HepG2 (cell line): Measurements from ENCODE around the gene ST3GAL4. TPM values are rescaled to one million over a fixed set of nuclear protein-coding genes. Genes with fewer than 3 reads are reported as not detected.

Experiments
- ATAC-seq: fragments of 200-7000 bp; cut with Tn5 transposase; 3 replicates; pipeline ENCODE4 v1.9.1; 2020; ENCODE audit warnings: mild to moderate bottlenecking, moderate library complexity
- BruUV-seq: library from RNA; stranded (reverse); fragments of 400-500 nt; replicated peaks from 2 replicates; lab custom pipeline; 2021; lab: Mats Ljungman, UMichigan
- CTCF ChIA-PET: fragments of 300-600 bp; formaldehyde crosslinking; extraction: SDS; loops from one replicate; lab custom pipeline; 2021; ENCODE audit warnings: low total read pairs, inconsistent platforms, low intra/inter-chr PET ratio; lab: Yijun Ruan, JAX
- POLR2A ChIA-PET: fragments of 350-600 bp; sonication (Branson Sonifier 250); formaldehyde crosslinking; loops from one replicate; lab custom pipeline; 2020; ENCODE audit warnings: antibody characterized with exemption, inconsistent platforms; lab: Yijun Ruan, JAX
- DNase-seq: peaks from one replicate; pipeline ENCODE4 v3.0.0-alpha.2; 2015; ENCODE audit warnings: low spot score
- FAIRE-seq: peaks from 3 replicates; lab custom pipeline; 2011; peaks lifted over from hg19 to GRCh38; lab: Jason Lieb, UNC
- H2AFZ ChIP-seq: one replicate; pipeline ENCODE4 v1.6.1; 2011; ENCODE audit warnings: low read length, inconsistent platforms
- H3K27ac ChIP-seq: fragments of 300-600 bp; 3 replicates; pipeline ENCODE4 v1.8.0; 2011; ENCODE audit warnings: mixed run types, mild to moderate bottlenecking, mixed read lengths, low read length, inconsistent platforms; ENCODE audit not compliant: insufficient read depth; ENCODE audit errors: extremely low read length
- H3K27me3 ChIP-seq, 2 experiments: fragments of 200-600 bp in 1 of 2; 2 replicates in 1 of 2; 3 replicates in 1 of 2; pipeline versions ENCODE4 v1.6.0 to v1.8.0; 2011; ENCODE audit warnings: low read length in 2 of 2, mild to moderate bottlenecking in 2 of 2, moderate library complexity in 2 of 2, inconsistent platforms in 1 of 2; ENCODE audit not compliant: insufficient read depth in 2 of 2, control insufficient read depth in 1 of 2
- H3K36me3 ChIP-seq, 2 experiments: fragments of 200-600 bp in 1 of 2; replicated peaks in 1 of 2; 2 replicates in 1 of 2; 3 replicates in 1 of 2; pipeline versions ENCODE4 v1.5.1 to v1.8.0; 2011; ENCODE audit warnings: low read length in 2 of 2, inconsistent platforms in 1 of 2; ENCODE audit not compliant: insufficient read depth in 2 of 2, control insufficient read depth in 1 of 2
- H3K4me1 ChIP-seq: 2 replicates; pipeline ENCODE4 v1.5.1; 2012; ENCODE audit warnings: low read length, inconsistent platforms; ENCODE audit not compliant: insufficient read depth
- H3K4me2 ChIP-seq: 2 replicates; pipeline ENCODE4 v1.6.0; 2011; ENCODE audit warnings: low read depth, low read length, inconsistent platforms
- H3K4me3 ChIP-seq, 3 experiments: fragments of 200-600 bp in 1 of 3; sonication (generic), shearing (Covaris generic) in 1 of 3; replicated peaks in 1 of 3; 2 replicates each; pipeline ENCODE4 v1.5.1; 2011 to 2016; ENCODE audit warnings: low read length in 3 of 3, inconsistent platforms in 2 of 3, low read depth in 2 of 3, mild to moderate bottlenecking in 2 of 3, control low read depth in 1 of 3, mixed read lengths in 1 of 3; ENCODE audit not compliant: insufficient read depth in 1 of 3
- H3K79me2 ChIP-seq: one replicate; pipeline ENCODE4 v1.6.1; 2011; ENCODE audit warnings: low read length, inconsistent platforms; ENCODE audit not compliant: insufficient read depth
- H3K9ac ChIP-seq: 2 replicates; pipeline ENCODE4 v1.6.0; 2011; ENCODE audit warnings: mild to moderate bottlenecking, low read depth, low read length, inconsistent platforms; ENCODE audit not compliant: insufficient read depth
- H3K9me3 ChIP-seq: 2 replicates; pipeline ENCODE4 v1.5.1; 2012; ENCODE audit warnings: mild to moderate bottlenecking, low read length
- H4K20me1 ChIP-seq: 2 replicates; pipeline ENCODE4 v1.6.0; 2011; ENCODE audit warnings: inconsistent platforms, mild to moderate bottlenecking, low read length, moderate library complexity; ENCODE audit not compliant: insufficient read depth
- GATAD1 ChIP-seq: IDR thresholded peaks from 2 replicates; pipeline ENCODE4 v1.6.1; 2016; ENCODE audit warnings: missing genetic modification reagents, missing compliant biosample characterization
- KLF16 ChIP-seq, 2 experiments: sonication (generic) in 1 of 2; formaldehyde crosslinking in 1 of 2; IDR thresholded peaks; 2 replicates each; pipeline versions ENCODE4 v1.6.1 to v1.8.0; 2016 to 2023; ENCODE audit warnings: missing genetic modification reagents in 2 of 2, missing compliant biosample characterization in 1 of 2
- NFATC3 ChIP-seq: sonication (generic); formaldehyde crosslinking; IDR thresholded peaks from 2 replicates; pipeline ENCODE4 v1.5.1; 2020; ENCODE audit warnings: mild to moderate bottlenecking, missing genetic modification reagents
- NONO ChIP-seq, 2 experiments: fragments of 450-650 bp in 1 of 2; sonication (generic) in 1 of 2; formaldehyde crosslinking in 1 of 2; IDR thresholded peaks in 1 of 2; conservative IDR thresholded peaks in 1 of 2; 2 replicates each; pipeline versions ENCODE4 v1.6.1 to v1.8.0; 2017 to 2022; ENCODE audit warnings: mild to moderate bottlenecking in 1 of 2, missing genetic modification reagents in 1 of 2, moderate library complexity in 1 of 2
- POGZ ChIP-seq: sonication (generic); formaldehyde crosslinking; IDR thresholded peaks from 2 replicates; pipeline ENCODE4 v1.4.0; 2020; ENCODE audit warnings: mild to moderate bottlenecking, missing genetic modification reagents
- THYN1 ChIP-seq: sonication (generic); formaldehyde crosslinking; IDR thresholded peaks from 2 replicates; pipeline ENCODE4 v1.8.1; 2023; ENCODE audit warnings: low read depth, mild to moderate bottlenecking, moderate library complexity, missing genetic modification reagents, borderline replicate concordance
- TSC22D2 ChIP-seq: sonication (generic); formaldehyde crosslinking; IDR thresholded peaks from 2 replicates; pipeline ENCODE4 v1.5.1; 2020; ENCODE audit warnings: missing genetic modification reagents, mild to moderate bottlenecking, borderline replicate concordance
- WGBS: methylation state at CpG from one replicate; pipeline ENCODE4 v1.1.6; 2017; ENCODE audit warnings: low lambda C conversion rate; 5-methylcytosine and 5-hydroxymethylcytosine counted together
- in situ Hi-C: cut with HindIII; loops from 2 replicates; pipeline ENCODE4 v1.10.0; 2017; ENCODE audit warnings: low pct_unique_long_range_greater_than_20kb; ENCODE audit not compliant: extremely low pct_ligation_motif_present
- intact Hi-C: fragments of 100-400 bp; cut with micrococcal nuclease; formaldehyde crosslinking; loops from one replicate; pipeline ENCODE4 v1.10.0; 2022; ENCODE audit not compliant: unreplicated experiment
- polyA plus RNA-seq, 8 experiments: library from polyadenylated mRNA; depleted of rRNA in 3 of 8; stranded (reverse) in 7 of 8; unstranded in 1 of 8; fragments of >200 nt; fragmentation: Illumina TruSeq in 4 of 8; extraction: Trizol in 4 of 8; gene quantifications; 2 replicates each; pipeline versions ENCODE4 v1.2.1 to v1.2.3, GENCODE V29; 2011 to 2016; ENCODE audit warnings: low read depth in 4 of 8, missing spikeins in 1 of 8, mixed read lengths in 1 of 8; ENCODE audit not compliant: insufficient read depth in 1 of 8
- total RNA-seq, 5 experiments: library from RNA; depleted of rRNA; stranded (reverse); fragments of >200 nt; fragmentation: Illumina TruSeq; extraction: Trizol; gene quantifications; 2 replicates each; pipeline ENCODE4 v1.2.3, GENCODE V29; 2016; ENCODE audit warnings: low read depth in 1 of 5
- TF ChIP-seq, protein P1 (sequence below): sonication (generic); formaldehyde crosslinking; IDR thresholded peaks from 2 replicates; pipeline ENCODE4 v1.5.0; 2020; ENCODE audit warnings: mild to moderate bottlenecking, missing genetic modification reagents, borderline replicate concordance
- TF ChIP-seq, protein P2 (sequence below): IDR thresholded peaks from 2 replicates; pipeline ENCODE4 v1.6.1; 2016; ENCODE audit warnings: mild to moderate bottlenecking, missing biosample characterization, missing genetic modification reagents
- TF ChIP-seq, protein P3 (sequence below): sonication (generic); formaldehyde crosslinking; IDR thresholded peaks from 2 replicates; pipeline ENCODE4 v1.5.1; 2020; ENCODE audit warnings: missing genetic modification reagents, mild to moderate bottlenecking, borderline replicate concordance
- TF ChIP-seq, protein P4 (sequence below): sonication (generic); formaldehyde crosslinking; IDR thresholded peaks from 2 replicates; pipeline ENCODE4 v1.5.1; 2020; ENCODE audit warnings: mild to moderate bottlenecking, missing genetic modification reagents, moderate library complexity

Gene ST3GAL4
- total and polyA plus RNA-seq, 2 of the 13 experiments (the other 11 are each of a cell fraction or from before 2014, with no cell fraction given): 9.1 to 13.3 TPM

DNA sequence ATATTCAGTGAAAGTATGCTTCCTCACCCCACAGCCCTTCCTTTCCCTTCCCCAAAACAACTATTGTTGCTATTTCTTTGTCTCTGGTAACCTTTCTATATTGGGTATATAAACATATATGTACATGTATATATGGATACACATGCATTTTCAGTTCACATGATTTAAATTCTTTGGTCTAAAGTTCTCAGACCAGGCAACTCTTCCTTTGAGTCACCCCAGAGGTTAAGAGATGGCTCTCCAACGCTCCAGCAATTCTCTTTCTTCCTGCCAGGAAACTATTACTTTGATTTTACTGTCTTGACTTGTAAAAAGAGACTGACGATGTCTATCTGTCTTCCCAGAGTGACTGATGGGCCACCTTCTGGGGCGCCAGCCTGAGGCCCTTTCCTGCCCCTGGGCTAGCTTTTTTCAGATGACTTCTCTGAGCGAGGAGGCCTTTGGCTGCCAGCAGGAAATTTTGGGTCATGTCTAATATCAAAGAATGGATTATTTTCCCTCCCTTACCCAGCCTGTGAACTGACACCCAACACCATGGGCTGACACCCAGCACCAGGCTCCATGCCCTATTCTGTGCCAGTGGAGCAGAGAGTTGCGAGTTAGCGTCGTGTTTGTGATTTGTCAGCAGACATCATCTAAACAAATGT, 14.4 kb upstream of the ST3GAL4 start (continued):
- TF ChIP-seq, protein P1, sequence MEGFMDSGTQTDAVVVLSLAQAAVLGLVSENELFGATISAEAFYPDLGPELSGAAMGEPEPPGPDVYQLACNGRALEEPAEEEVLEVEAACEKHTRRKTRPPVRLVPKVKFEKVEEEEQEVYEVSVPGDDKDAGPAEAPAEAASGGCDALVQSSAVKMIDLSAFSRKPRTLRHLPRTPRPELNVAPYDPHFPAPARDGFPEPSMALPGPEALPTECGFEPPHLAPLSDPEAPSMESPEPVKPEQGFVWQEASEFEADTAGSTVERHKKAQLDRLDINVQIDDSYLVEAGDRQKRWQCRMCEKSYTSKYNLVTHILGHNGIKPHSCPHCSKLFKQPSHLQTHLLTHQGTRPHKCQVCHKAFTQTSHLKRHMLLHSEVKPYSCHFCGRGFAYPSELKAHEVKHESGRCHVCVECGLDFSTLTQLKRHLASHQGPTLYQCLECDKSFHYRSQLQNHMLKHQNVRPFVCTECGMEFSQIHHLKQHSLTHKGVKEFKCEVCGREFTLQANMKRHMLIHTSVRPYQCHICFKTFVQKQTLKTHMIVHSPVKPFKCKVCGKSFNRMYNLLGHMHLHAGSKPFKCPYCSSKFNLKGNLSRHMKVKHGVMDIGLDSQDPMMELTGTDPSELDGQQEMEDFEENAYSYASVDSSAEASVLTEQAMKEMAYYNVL (CRISPR knock-in tag): no peak
- no peak for TF ChIP-seq KLF16 (CRISPR knock-in tag; IDR thresholded peaks at IDR 0.05)
- TF ChIP-seq POGZ (CRISPR knock-in tag): no peak
- no peak for TF ChIP-seq NFATC3 (CRISPR knock-in tag)

DNA sequence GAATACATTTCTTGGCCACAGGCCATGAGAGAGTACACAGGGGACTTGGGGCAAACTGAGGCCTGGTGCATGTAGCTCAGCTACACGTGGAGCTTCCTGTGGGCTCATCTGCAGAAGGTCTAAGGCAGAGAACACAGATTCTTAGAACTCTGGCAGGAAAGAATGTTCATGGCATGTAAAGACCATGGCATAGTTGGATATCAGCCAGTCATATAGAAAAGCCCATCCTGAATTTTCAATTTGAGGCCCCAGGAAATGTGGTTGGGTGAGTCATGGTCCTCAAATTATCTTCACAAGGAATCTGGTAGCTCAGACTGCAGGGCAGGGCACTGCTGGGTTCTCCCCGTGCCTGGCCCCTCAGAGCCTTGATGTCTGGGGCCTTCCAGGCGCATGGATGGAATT, 13.7 kb upstream of the ST3GAL4 start:
- no peak overlapping the region for H3K9ac ChIP-seq
- ATAC-seq: no peak
- 84% methylated on average over 2 of the region's 3 CpGs for WGBS
- TF ChIP-seq THYN1 (CRISPR knock-in tag) (no peak), POGZ (CRISPR knock-in tag) (no peak), NONO (IDR thresholded peaks at IDR 0.05) (no peak), NONO (CRISPR knock-in tag; conservative IDR thresholded peaks at IDR 0.05) (no peak), TSC22D2 (CRISPR knock-in tag) (no peak), GATAD1 (CRISPR knock-in tag) (no peak)
- TF ChIP-seq, protein P2, sequence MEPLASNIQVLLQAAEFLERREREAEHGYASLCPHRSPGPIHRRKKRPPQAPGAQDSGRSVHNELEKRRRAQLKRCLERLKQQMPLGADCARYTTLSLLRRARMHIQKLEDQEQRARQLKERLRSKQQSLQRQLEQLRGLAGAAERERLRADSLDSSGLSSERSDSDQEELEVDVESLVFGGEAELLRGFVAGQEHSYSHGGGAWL: no peak
- TF ChIP-seq, protein P3, sequence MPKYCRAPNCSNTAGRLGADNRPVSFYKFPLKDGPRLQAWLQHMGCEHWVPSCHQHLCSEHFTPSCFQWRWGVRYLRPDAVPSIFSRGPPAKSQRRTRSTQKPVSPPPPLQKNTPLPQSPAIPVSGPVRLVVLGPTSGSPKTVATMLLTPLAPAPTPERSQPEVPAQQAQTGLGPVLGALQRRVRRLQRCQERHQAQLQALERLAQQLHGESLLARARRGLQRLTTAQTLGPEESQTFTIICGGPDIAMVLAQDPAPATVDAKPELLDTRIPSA (CRISPR knock-in tag): no peak
- TF ChIP-seq, protein P4, sequence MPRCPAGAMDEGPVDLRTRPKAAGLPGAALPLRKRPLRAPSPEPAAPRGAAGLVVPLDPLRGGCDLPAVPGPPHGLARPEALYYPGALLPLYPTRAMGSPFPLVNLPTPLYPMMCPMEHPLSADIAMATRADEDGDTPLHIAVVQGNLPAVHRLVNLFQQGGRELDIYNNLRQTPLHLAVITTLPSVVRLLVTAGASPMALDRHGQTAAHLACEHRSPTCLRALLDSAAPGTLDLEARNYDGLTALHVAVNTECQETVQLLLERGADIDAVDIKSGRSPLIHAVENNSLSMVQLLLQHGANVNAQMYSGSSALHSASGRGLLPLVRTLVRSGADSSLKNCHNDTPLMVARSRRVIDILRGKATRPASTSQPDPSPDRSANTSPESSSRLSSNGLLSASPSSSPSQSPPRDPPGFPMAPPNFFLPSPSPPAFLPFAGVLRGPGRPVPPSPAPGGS (CRISPR knock-in tag): no peak

More for the DNA sequence above, 13.7 kb upstream of the ST3GAL4 start:
- no peak for DNase-seq
- intact Hi-C loops: no loop called here
- no peak for FAIRE-seq
- BruUV-seq: no TSS peak
- peaks cover 15 to 36% of the 10 kb centered on the region in 2 experiments; a peak in 4 of 5 replicates for H3K36me3 ChIP-seq
- H3K9me3 ChIP-seq: no peaks in the 10 kb centered on the region
- ChIA-PET POLR2A (no interaction called here), CTCF (no interaction called here)
- in situ Hi-C loops: no loop called here
- H3K4me2 ChIP-seq: no peak overlapping the region
- no peak overlapping the region for H2AFZ ChIP-seq
- no peak overlapping the region for H3K4me3 ChIP-seq
- H3K4me1 ChIP-seq: peaks cover 12% of the 10 kb centered on the region
- H3K27me3 ChIP-seq: no peaks in the 10 kb centered on the region
- no peaks in the 10 kb centered on the region for H3K79me2 ChIP-seq
- no peak overlapping the region for H3K27ac ChIP-seq
- no peaks in the 10 kb centered on the region for H4K20me1 ChIP-seq
